GM18507 (cell line): Measurements from ENCODE around the gene PCDHB8.
"Not testable (repeated sequence)": the region's sequence is repeated elsewhere in the genome, so short reads cannot be mapped to it uniquely, and the experiment has no call there.

Source experiments
- DNase-seq: peaks from one replicate; pipeline ENCODE4 v3.0.0; 2011; ENCODE audit warnings: low read depth; ENCODE audit not compliant: insufficient read length; ENCODE audit errors: extremely low spot score
- FAIRE-seq: peaks from 2 replicates; lab custom pipeline; 2011; peaks lifted over from hg19 to GRCh38; lab: Jason Lieb, UNC

PCDHB8 gene

DNA sequence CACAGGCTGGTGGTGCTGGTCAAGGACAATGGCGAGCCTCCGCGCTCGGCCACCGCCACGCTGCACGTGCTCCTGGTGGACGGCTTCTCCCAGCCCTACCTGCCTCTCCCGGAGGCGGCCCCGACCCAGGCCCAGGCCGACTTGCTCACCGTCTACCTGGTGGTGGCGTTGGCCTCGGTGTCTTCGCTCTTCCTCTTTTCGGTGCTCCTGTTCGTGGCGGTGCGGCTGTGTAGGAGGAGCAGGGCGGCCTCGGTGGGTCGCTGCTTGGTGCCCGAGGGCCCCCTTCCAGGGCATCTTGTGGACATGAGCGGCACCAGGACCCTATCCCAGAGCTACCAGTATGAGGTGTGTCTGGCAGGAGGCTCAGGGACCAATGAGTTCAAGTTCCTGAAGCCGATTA is 38.4 kb downstream of the PCDHB8 start:
- DNase-seq, FAIRE-seq: not testable (repeated sequence)

DNA sequence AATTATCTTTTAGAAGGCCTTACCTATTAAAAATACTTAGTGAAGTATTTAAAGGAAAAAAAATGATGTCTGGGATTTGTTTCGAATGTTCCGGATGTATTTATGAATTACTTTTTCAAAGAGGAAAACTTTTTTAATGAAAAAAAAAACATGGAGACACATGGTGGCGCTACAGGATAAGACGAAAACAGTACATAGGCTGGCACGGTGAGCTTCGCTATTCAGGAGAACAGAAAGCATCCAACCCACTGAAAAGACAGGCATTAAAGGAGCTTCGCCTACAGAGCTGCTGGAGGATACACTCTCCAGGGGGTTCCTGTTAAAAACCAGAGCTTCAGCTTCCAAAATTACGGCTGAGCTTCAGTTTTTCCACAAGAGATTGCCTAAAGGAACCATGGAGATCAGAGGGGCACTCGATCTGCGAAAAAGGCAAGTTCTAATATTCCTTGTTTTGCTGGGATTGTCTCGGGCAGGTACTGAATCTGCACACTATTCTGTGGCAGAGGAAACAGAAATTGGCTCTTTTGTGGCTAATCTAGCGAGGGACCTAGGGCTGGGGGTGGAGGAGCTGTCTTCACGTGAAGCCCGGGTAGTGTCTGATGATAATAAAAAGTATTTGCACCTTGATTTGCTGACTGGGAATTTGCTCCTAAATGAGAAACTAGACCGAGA is 45.7 kb downstream of the PCDHB8 start, which contains the start of gene PCDHB14:
PCDHB14 (plus strand) TSS at position 232 of the 672 bp plus-strand sequence; CDS start at position 395, 163 bp downstream.
- no peak for FAIRE-seq
- no peak for DNase-seq

DNA sequence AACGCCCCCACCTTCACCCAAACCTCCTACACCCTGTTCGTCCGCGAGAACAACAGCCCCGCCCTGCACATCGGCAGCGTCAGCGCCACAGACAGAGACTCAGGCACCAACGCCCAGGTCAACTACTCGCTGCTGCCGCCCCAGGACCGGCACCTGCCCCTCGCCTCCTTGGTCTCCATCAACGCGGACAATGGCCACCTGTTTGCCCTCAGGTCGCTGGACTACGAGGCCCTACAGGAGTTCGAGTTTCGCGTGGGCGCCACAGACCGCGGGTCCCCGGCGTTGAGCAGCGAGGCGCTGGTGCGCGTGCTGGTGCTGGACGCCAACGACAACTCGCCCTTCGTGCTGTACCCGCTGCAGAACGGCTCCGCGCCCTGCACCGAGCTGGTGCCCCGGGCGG is 47.3 kb downstream of the PCDHB8 start:
- not testable (repeated sequence) for FAIRE-seq

DNA sequence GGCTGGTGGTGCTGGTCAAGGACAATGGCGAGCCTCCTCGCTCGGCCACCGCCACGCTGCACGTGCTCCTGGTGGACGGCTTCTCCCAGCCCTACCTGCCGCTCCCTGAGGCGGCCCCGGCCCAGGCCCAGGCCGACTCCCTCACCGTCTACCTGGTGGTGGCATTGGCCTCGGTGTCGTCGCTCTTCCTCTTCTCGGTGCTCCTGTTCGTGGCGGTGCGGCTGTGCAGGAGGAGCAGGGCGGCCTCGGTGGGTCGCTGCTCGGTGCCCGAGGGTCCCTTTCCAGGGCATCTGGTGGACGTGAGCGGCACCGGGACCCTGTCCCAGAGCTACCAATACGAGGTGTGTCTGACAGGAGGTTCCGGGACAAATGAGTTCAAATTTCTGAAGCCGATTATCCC is 47.8 kb downstream of the PCDHB8 start:
- FAIRE-seq, result not testable (repeated sequence)

More for the DNA sequence above, 47.3 kb downstream of the PCDHB8 start:
- not testable (repeated sequence) for DNase-seq

More for the DNA sequence above, 47.8 kb downstream of the PCDHB8 start:
- DNase-seq, result not testable (repeated sequence)
